GM12891 (cell line): ENCODE measurements around the gene MPZL2.

Experiments used
- SPI1 ChIP-seq: IDR thresholded peaks from 2 replicates; pipeline ENCODE4 v1.6.1; 2011; ENCODE audit warnings: low read depth, low read length, control low read depth
- TAF1 ChIP-seq: IDR thresholded peaks from 2 replicates; pipeline ENCODE4 v1.6.1; 2011; ENCODE audit warnings: low read depth, low read length, control low read depth

DNA sequence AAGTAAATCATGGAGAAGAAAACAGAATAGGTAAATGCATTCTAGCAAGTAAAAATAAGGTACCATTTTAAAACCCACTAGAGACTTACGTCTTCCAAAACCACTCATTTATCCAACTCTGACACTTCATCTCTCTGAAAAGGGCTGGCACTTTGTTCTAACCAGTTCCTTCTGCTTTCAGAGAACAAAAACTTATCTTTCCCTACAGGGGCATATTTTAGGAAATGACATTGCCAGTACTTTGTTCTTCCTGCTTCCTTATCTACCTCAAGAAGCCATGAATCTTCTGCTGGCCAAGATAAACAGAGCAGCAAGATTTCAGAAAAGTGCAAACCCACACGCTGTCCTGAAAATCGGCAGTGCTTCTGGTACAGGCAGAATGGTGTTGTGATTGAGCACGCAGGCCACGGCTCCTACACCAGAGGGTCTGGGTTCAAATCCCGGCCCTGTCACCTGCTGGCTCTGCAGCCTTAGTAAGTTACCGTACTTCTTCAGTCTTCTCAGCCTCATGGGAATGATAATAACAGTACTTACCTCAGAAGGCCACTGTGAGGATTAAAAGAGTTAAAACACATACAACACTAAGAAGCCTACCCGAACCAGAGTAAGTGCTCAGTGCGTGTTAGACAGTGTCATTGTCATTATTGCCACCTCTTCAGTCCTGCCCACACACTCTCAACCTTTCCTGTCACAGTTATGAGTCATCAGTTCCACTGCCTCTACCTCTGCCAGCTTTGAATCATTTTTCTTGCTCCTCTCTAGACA, 22.9 kb downstream of the MPZL2 start:
- TF ChIP-seq TAF1 (no peak), SPI1 (no peak)
